ENCODE measurements around the gene HOXA4. TPM values are rescaled to one million over a fixed set of nuclear protein-coding genes. Genes with fewer than 3 reads are reported as not detected.

HOXA4 gene
- total RNA-seq, 1 donor from 2014 or later = not detected

GRCh38 chr7:27177795-27178320, 47.3 kb upstream of the HOXA4 start:
- Mint-ChIP-seq H3K9me3 (ENCODE audit: unreplicated experiment) (no peaks in the 10 kb centered on the region), H3K36me3 (ENCODE audit: unreplicated experiment) (no peaks in the 10 kb centered on the region), H3K4me1 (ENCODE audit: unreplicated experiment) (peaks cover 7% of the 10 kb centered on the region), H3K27me3 (ENCODE audit: unreplicated experiment) (peaks cover 81% of the 10 kb centered on the region), H3K27ac (ENCODE audit: unreplicated experiment) (no peak overlapping the region), H3K4me3 (ENCODE audit: unreplicated experiment) (no peak overlapping the region)
- no peak for DNase-seq (ENCODE audit: extremely low spot score, unreplicated experiment)
- TF ChIP-seq, protein P1, sequence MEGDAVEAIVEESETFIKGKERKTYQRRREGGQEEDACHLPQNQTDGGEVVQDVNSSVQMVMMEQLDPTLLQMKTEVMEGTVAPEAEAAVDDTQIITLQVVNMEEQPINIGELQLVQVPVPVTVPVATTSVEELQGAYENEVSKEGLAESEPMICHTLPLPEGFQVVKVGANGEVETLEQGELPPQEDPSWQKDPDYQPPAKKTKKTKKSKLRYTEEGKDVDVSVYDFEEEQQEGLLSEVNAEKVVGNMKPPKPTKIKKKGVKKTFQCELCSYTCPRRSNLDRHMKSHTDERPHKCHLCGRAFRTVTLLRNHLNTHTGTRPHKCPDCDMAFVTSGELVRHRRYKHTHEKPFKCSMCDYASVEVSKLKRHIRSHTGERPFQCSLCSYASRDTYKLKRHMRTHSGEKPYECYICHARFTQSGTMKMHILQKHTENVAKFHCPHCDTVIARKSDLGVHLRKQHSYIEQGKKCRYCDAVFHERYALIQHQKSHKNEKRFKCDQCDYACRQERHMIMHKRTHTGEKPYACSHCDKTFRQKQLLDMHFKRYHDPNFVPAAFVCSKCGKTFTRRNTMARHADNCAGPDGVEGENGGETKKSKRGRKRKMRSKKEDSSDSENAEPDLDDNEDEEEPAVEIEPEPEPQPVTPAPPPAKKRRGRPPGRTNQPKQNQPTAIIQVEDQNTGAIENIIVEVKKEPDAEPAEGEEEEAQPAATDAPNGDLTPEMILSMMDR (IDR thresholded peaks at IDR 0.05) = no peak

- H3K9me3 Mint-ChIP-seq (ENCODE audit: unreplicated experiment) = no peaks in the 10 kb centered on the region
- peaks cover 8% of the 10 kb centered on the region for H3K4me1 Mint-ChIP-seq (ENCODE audit: unreplicated experiment)
- H3K27me3 Mint-ChIP-seq (ENCODE audit: unreplicated experiment) = peaks cover 79% of the 10 kb centered on the region
- no peak overlapping the region for H3K4me3 Mint-ChIP-seq (ENCODE audit: unreplicated experiment)
- H3K36me3 Mint-ChIP-seq (ENCODE audit: unreplicated experiment) = no peaks in the 10 kb centered on the region
- TF ChIP-seq, protein P1 (IDR thresholded peaks at IDR 0.05) = no peak
- no peak overlapping the region for H3K27ac Mint-ChIP-seq (ENCODE audit: unreplicated experiment)
- DNase-seq (ENCODE audit: extremely low spot score, unreplicated experiment) = no peak
Observed at GRCh38 chr7:27176962-27177794, 46.6 kb upstream of the HOXA4 start.

- Mint-ChIP-seq H3K4me1 (ENCODE audit: unreplicated experiment) (peaks cover 13% of the 10 kb centered on the region), H3K36me3 (ENCODE audit: unreplicated experiment) (no peaks in the 10 kb centered on the region), H3K9me3 (ENCODE audit: unreplicated experiment) (no peaks in the 10 kb centered on the region), H3K27me3 (ENCODE audit: unreplicated experiment) (peaks cover 81% of the 10 kb centered on the region), H3K4me3 (ENCODE audit: unreplicated experiment) (no peak overlapping the region), H3K27ac (ENCODE audit: unreplicated experiment) (no peak overlapping the region)
- no peak for DNase-seq (ENCODE audit: extremely low spot score, unreplicated experiment)
- TF ChIP-seq, protein P1 (IDR thresholded peaks at IDR 0.05) = no peak
Observed at GRCh38 chr7:27176524-27176845, 45.9 kb upstream of the HOXA4 start.

- TF ChIP-seq, protein P1 (IDR thresholded peaks at IDR 0.05) = no peak
- Mint-ChIP-seq H3K27me3 (ENCODE audit: unreplicated experiment) (peaks cover 82% of the 10 kb centered on the region), H3K36me3 (ENCODE audit: unreplicated experiment) (no peaks in the 10 kb centered on the region), H3K4me1 (ENCODE audit: unreplicated experiment) (peaks cover 13% of the 10 kb centered on the region), H3K4me3 (ENCODE audit: unreplicated experiment) (no peak overlapping the region), H3K9me3 (ENCODE audit: unreplicated experiment) (no peaks in the 10 kb centered on the region), H3K27ac (ENCODE audit: unreplicated experiment) (no peak overlapping the region)
- no peak for DNase-seq (ENCODE audit: extremely low spot score, unreplicated experiment)
Observed at GRCh38 chr7:27175626-27176523, 45.3 kb upstream of the HOXA4 start.
